ENCODE measurements around the gene ATP6V1F.
A peak's percentile ranks its signal among the peaks of the same experiment; 100 is the strongest.

ATP6V1F gene

DNA sequence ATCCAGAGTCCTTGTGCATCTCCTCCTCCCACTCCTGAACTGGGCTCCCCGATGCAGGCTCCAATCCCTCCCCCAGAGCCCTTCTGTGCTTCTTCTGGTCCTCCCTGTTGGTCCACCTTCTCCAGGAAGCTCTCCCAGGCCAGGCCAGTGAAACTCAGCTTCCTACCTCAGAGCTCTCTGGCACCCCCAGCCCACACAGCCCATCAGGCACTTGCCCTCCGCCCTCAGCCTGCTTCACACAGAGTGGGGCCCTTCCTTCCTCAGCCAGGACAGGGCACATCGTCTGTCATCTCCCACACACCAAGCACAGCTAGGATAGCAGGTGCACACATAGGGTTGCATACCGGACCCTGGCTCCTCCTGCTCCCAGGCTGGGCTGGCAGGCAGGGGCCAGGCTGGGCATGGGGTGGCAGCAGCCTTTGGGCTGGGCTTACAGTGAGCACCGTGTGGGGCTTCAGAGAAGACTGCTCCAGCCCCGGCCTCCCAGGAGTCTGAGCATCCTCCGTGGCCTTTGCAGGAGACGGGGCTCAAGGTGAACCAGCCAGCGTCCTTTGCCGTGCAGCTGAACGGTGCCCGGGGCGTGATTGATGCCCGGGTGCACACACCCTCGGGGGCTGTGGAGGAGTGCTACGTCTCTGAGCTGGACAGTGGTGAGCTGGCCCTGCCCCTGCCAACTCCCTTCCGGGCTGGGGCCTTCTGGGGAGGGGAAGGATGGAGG is 6.5 kb upstream of the ATP6V1F start:
- Histone ChIP-seq H3K36me3 (no peaks in the 10 kb centered on the region), H3K27me3 (ENCODE audit: insufficient read depth, low read depth, severe bottlenecking) (no peaks in the 10 kb centered on the region), H3K9me3 (ENCODE audit: severe bottlenecking) (no peaks in the 10 kb centered on the region), H3K4me3 (ENCODE audit: low read depth, low read length) (no peak overlapping the region), H3K27ac (no peak overlapping the region)
- no peak for DNase-seq
- TF ChIP-seq, protein P1, sequence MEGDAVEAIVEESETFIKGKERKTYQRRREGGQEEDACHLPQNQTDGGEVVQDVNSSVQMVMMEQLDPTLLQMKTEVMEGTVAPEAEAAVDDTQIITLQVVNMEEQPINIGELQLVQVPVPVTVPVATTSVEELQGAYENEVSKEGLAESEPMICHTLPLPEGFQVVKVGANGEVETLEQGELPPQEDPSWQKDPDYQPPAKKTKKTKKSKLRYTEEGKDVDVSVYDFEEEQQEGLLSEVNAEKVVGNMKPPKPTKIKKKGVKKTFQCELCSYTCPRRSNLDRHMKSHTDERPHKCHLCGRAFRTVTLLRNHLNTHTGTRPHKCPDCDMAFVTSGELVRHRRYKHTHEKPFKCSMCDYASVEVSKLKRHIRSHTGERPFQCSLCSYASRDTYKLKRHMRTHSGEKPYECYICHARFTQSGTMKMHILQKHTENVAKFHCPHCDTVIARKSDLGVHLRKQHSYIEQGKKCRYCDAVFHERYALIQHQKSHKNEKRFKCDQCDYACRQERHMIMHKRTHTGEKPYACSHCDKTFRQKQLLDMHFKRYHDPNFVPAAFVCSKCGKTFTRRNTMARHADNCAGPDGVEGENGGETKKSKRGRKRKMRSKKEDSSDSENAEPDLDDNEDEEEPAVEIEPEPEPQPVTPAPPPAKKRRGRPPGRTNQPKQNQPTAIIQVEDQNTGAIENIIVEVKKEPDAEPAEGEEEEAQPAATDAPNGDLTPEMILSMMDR (IDR thresholded peaks at IDR 0.05; ENCODE audit: low read depth, low read length) = no peak

DNA sequence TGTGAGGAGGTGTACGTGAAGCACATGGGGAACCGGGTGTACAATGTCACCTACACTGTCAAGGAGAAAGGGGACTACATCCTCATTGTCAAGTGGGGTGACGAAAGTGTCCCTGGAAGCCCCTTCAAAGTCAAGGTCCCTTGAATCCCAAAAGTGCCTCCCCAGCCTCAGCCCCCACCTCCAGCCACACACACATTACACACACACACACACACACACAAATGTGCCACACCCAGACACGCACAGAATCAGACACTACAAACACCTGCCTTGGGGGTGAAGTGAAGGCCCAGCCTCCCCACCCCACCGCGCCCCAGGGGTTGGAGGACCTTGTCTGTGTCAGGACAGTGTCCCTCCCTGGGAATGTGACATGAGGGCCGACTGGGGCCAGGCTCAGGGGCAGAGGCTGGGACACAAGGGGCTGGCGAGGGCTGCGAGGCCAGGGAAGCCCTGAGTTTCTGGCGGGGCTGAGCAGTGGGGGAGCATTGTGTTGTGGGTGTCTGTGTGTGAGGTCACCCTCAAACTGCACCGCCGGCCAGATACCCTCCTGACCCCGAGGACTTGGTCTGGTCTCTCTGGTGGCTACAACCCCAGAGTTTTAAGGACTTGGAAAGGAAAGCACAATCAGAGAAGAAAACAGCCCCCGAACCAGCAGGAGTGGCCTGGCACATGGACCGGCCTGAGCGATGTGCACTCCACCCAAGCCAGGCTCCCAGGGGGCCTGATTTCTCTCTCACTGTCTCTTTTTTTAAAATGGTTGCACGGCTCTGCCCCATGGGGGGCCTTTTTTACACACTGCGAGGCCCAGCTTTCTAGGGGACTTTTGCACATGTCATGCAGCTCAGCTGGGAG is 4.0 kb upstream of the ATP6V1F start:
- H3K27me3 ChIP-seq (ENCODE audit: insufficient read depth, low read depth, severe bottlenecking) = no peaks in the 10 kb centered on the region
- no peak overlapping the region for H3K4me3 ChIP-seq (ENCODE audit: low read depth, low read length)
- no peak for DNase-seq
- no peaks in the 10 kb centered on the region; the same call in 1 of the 2 replicates for H3K36me3 ChIP-seq
- TF ChIP-seq, protein P1 (IDR thresholded peaks at IDR 0.05; ENCODE audit: low read depth, low read length) = no peak
- no peaks in the 10 kb centered on the region for H3K9me3 ChIP-seq (ENCODE audit: severe bottlenecking)
- H3K27ac ChIP-seq = no peak overlapping the region

DNA sequence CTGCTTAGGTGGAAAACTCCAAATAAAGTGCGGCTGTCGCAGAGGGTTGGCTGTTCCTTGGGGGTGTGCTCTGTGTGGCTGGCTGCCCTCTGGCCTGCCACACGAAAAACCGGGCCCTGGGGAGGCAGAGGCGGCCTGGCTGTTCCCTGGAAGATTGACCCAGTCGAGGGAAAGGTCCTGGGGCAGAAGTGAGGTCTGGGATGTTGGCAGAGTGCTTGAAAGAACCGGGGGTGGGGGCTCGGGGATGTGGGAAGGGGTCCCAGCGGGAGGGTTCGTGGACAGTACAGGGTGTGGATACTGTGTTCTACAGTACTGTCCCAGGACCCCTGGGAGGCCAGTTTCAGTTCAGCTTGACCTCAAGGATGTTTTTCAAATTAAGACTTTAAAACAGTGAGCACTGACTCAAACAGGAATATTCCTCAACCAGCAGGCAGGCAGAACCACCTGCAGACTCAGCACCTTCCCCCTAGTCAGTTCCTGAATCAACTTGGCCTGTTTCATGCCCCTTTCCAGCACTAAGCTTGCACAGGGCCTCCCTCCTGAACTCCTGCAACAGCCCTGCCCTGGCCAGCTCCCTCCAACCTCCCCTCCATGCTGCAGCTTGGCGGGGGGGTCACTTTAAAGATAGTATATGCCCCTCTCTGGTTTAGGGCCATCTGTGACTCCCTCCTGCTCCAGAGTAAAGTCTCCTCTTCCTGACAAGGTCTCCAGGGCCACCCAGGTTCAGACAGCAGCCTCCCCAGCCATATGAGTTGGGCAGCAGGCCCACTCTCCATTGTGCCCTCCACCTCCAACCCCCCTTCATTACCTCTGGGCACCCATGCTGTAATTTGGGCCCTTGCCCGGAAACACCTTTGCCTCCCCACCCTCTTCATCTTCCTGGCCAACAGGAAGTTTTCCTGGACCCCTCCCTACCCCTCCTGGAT is 3.2 kb upstream of the ATP6V1F start:
- TF ChIP-seq, protein P1 (IDR thresholded peaks at IDR 0.05; ENCODE audit: low read depth, low read length) = no peak
- Histone ChIP-seq H3K27me3 (ENCODE audit: insufficient read depth, low read depth, severe bottlenecking) (no peaks in the 10 kb centered on the region), H3K27ac (no peak overlapping the region), H3K9me3 (ENCODE audit: severe bottlenecking) (no peaks in the 10 kb centered on the region), H3K4me3 (ENCODE audit: low read depth, low read length) (no peak overlapping the region), H3K36me3 (no peaks in the 10 kb centered on the region; the same call in 1 of the 2 replicates)
- DNase-seq = no peak

DNA sequence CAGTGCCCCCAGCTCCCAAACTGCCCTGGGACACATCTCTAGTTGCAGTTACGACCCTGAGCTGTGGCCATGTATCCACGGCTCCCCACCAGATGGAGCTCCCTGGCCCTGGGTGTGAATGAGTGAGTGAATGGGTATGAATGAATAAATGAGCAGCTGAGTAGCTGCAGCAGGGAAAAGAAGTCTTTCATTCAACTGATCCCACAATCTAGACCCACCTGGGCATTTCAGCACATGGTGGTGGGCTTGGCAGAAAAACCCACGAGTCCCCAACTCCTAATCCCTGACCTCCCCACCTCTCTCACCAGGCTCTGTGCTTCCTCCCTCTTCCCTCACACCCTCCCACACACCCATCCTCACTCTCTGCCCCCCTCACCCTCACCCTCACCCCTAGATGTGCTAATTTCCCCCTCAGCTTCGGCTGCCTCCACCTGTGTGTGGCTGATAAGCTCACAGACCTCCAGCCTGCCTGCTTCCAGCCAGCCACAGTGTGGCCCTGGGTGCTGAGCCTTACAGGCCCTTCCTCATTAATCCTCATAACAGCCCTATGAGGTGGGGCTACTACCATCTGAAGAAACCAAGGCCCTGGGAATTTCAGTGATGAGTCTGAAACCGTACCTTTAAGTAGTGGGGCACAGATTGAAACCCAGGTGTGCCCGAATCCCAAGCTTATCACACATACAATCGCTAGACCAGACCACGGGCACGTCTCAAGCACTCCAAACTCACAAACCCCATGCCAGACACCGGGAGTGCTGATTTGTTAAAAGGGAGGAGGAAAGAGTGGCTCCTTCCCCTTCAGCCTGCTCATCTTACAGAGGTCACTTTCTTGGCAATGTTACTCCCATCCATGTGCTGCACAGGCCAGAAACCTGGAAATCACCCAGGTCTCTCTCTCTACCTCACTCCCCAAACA is 2.2 kb upstream of the ATP6V1F start:
- Histone ChIP-seq H3K36me3 (peaks cover 9% of the 10 kb centered on the region), H3K27me3 (ENCODE audit: insufficient read depth, low read depth, severe bottlenecking) (no peaks in the 10 kb centered on the region), H3K9me3 (ENCODE audit: severe bottlenecking) (no peaks in the 10 kb centered on the region), H3K27ac (no peak overlapping the region), H3K4me3 (ENCODE audit: low read depth, low read length) (no peak overlapping the region)
- TF ChIP-seq, protein P1 (IDR thresholded peaks at IDR 0.05; ENCODE audit: low read depth, low read length) = peak; percentile 42; the same call in 1 of the 2 replicates
- DNase-seq = peak; percentile 37

Measured in WERI-Rb-1 (cell line).